ENCODE data around the gene C1R. TPM values are rescaled to one million over a fixed set of nuclear protein-coding genes. Genes with fewer than 3 reads are reported as not detected.

The C1R gene
- polyA plus RNA-seq, 1 of the 3 experiments (the other 2 are of a cell fraction) = 20.1 TPM

- Histone ChIP-seq H4K20me1 (ENCODE audit: insufficient read depth) (no peaks in the 10 kb centered on the region), H2AFZ (ENCODE audit: low read depth) (no peak overlapping the region), H3K4me2 (no peak overlapping the region), H3K9me2 (no peaks in the 10 kb centered on the region), H3K27me3 (ENCODE audit: insufficient read depth) (peaks cover 27% of the 10 kb centered on the region; the same call in 1 of the 2 replicates), H3K27ac (ENCODE audit: low read depth in 2 of 2, low read length in 1 of 2) (no peak overlapping the region), H3K79me2 (ENCODE audit: insufficient read depth) (no peaks in the 10 kb centered on the region), H3K36me3 (replicated peaks in 1 of 2; ENCODE audit: control insufficient read depth in 1 of 2, insufficient read depth in 2 of 2, low read length in 1 of 2) (no peaks in the 10 kb centered on the region), H3K4me3 (ENCODE audit: low read depth in 2 of 2, low read length in 1 of 2) (no peak overlapping the region), H3K9me3 (no peaks in the 10 kb centered on the region), H3K9ac (no peak overlapping the region), H3F3A (replicated peaks; ENCODE audit: insufficient read depth) (no peaks in the 10 kb centered on the region), H3K4me1 (ENCODE audit: control insufficient read depth in 1 of 2, insufficient read depth in 2 of 2, low read depth in 1 of 2, low read length in 1 of 2) (no peaks in the 10 kb centered on the region)
- no peak for DNase-seq
- ChIA-PET POLR2A (interaction anchor here (0.7 kb wide), 1 partner anchor 84 kb away, joined by 7 read pairs; no protein-coding TSS in a partner anchor), CTCF (interaction anchor here (1.0 to 1.7 kb wide), 9 partner anchors 9 to 52 kb away, joined by 3 to 11 read pairs (median 3); partner anchors contain the start of genes C1R, C1RL and LPCAT3)
- TF ChIP-seq RAD21 (IDR thresholded peaks at IDR 0.05; ENCODE audit: low read length) (no peak), REST (IDR thresholded peaks at IDR 0.05; ENCODE audit: low read depth, low read length) (no peak), NFIC (IDR thresholded peaks at IDR 0.05; ENCODE audit: borderline replicate concordance) (no peak), EP300 (IDR thresholded peaks at IDR 0.05; ENCODE audit: borderline replicate concordance in 1 of 2, low read depth in 1 of 2, low read length in 1 of 2) (no peak), SMC3 (IDR thresholded peaks at IDR 0.05; ENCODE audit: low read depth, low read length) (no peak), CTCF (IDR thresholded peaks at IDR 0.05) (no peak), FOXJ3 (CRISPR knock-in tag; IDR thresholded peaks at IDR 0.05) (no peak), USF2 (IDR thresholded peaks at IDR 0.05; ENCODE audit: borderline replicate concordance, low read depth, low read length) (no peak), RFX5 (IDR thresholded peaks at IDR 0.05; ENCODE audit: low read length) (no peak), CHD2 (IDR thresholded peaks at IDR 0.05; ENCODE audit: low read length, partially characterized antibody) (no peak), USF1 (IDR thresholded peaks at IDR 0.05; ENCODE audit: borderline replicate concordance, low read depth) (no peak), FOSL2 (IDR thresholded peaks at IDR 0.05; ENCODE audit: borderline replicate concordance, low read depth) (no peak), YY1 (IDR thresholded peaks at IDR 0.05; ENCODE audit: low read depth) (no peak), JUND (IDR thresholded peaks at IDR 0.05) (no peak)
- WGBS (ENCODE audit: low lambda C conversion rate) = 70% methylated on average over 4 of the region's 4 CpGs
Observed at GRCh38 chr12:7059780-7060179, 32.5 kb downstream of the C1R start.

Data from SK-N-SH (cell line).